GM19468 (cell line): ENCODE measurements around the gene DGKQ.
"Not testable (repeated sequence)": the region's sequence is repeated elsewhere in the genome, so short reads cannot be mapped to it uniquely, and the experiment has no call there.

Experiments
- ATAC-seq: cut with Tn5 transposase; IDR thresholded peaks from one replicate; pipeline ENCODE4 v1.9.1; 2021; ENCODE audit warnings: mild to moderate bottlenecking, moderate library complexity, moderate number of reproducible peaks; ENCODE audit not compliant: unreplicated experiment; ENCODE audit errors: extremely low read depth

DGKQ gene

GRCh38 chr4:930028-930551 is 43.3 kb downstream of the DGKQ start:
- no peak for ATAC-seq

- no peak for ATAC-seq
Observed at GRCh38 chr4:929096-929765, 44.1 kb downstream of the DGKQ start.

- ATAC-seq = not testable (repeated sequence)
Observed at GRCh38 chr4:927566-927965, 45.8 kb downstream of the DGKQ start.

GRCh38 chr4:926538-926937 is 46.8 kb downstream of the DGKQ start:
- ATAC-seq = no peak

- ATAC-seq = no peak
Observed at GRCh38 chr4:925771-926500, 47.4 kb downstream of the DGKQ start.

- no peak for ATAC-seq
Observed at GRCh38 chr4:925171-925570, 48.2 kb downstream of the DGKQ start.

GRCh38 chr4:924107-925096 is 49.0 kb downstream of the DGKQ start:
- no peak for ATAC-seq

- no peak for ATAC-seq
Observed at GRCh38 chr4:921830-922331, 51.5 kb downstream of the DGKQ start.

GRCh38 chr4:919004-919680 is 54.2 kb downstream of the DGKQ start:
- not testable (repeated sequence) for ATAC-seq

GRCh38 chr4:918591-918990 is 54.8 kb downstream of the DGKQ start:
- not testable (repeated sequence) for ATAC-seq

- no peak for ATAC-seq
Observed at GRCh38 chr4:917992-918391, 55.4 kb downstream of the DGKQ start.

- ATAC-seq = no peak
Observed at GRCh38 chr4:917466-917865, 55.9 kb downstream of the DGKQ start.

- no peak for ATAC-seq
Observed at GRCh38 chr4:915595-915994, 57.8 kb downstream of the DGKQ start.

- ATAC-seq = no peak
Observed at GRCh38 chr4:915041-915474, 58.3 kb downstream of the DGKQ start.

- no peak for ATAC-seq
Observed at GRCh38 chr4:914531-914930, 58.8 kb downstream of the DGKQ start.

GRCh38 chr4:913280-913618 is 60.1 kb downstream of the DGKQ start:
- no peak for ATAC-seq

GRCh38 chr4:912548-913279 is 60.7 kb downstream of the DGKQ start:
- ATAC-seq = no peak

GRCh38 chr4:911871-912490 is 61.4 kb downstream of the DGKQ start:
- ATAC-seq = no peak
